GM18870 (cell line): ENCODE results near the gene KARS1.
A peak's percentile ranks its signal among the peaks of the same experiment; 100 is the strongest.

Experiments used
- ATAC-seq: cut with Tn5 transposase; IDR thresholded peaks from one replicate; pipeline ENCODE4 v1.9.1; 2021; ENCODE audit warnings: moderate library complexity; ENCODE audit not compliant: unreplicated experiment

KARS1 gene

DNA sequence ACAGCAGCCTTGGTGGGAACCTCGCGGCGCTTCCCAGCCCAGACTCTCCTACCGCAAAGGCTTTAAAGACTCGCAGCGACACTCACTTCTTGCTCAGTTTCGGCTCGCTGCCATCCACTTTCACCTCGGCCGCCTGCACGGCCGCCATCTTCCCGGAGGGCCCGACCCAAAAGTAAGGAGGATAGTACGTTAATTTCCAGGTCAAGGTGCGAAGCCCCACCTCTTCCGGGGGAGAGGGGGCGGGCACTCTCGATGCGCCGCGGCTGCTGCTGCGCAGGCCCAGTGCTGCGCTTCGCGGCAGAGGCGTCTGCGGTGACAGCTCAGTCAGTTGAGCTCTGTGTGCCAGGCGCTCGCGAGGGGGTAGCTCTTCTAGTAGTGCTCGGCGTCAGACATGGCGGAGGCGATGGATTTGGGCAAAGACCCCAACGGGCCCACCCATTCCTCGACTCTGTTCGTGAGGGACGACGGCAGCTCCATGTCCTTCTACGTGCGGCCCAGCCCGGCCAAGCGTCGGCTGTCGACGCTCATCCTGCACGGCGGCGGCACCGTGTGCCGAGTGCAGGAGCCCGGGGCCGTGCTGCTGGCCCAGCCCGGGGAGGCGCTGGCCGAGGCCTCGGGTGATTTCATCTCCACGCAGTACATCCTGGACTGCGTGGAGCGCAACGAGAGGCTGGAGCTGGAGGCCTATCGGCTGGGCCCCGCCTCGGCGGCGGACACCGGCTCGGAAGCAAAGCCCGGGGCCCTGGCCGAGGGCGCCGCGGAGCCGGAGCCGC is at the start of gene KARS1, which contains the start of gene TERF2IP:
TSS of gene KARS1 (minus strand) at position 174 of the 773 bp plus-strand sequence. CDS start at position 148, 26 bp downstream.
TSS of gene TERF2IP (plus strand) at position 282 of the 773 bp plus-strand sequence. CDS start at position 392, 110 bp downstream.
- ATAC-seq, result peak; percentile 85

DNA sequence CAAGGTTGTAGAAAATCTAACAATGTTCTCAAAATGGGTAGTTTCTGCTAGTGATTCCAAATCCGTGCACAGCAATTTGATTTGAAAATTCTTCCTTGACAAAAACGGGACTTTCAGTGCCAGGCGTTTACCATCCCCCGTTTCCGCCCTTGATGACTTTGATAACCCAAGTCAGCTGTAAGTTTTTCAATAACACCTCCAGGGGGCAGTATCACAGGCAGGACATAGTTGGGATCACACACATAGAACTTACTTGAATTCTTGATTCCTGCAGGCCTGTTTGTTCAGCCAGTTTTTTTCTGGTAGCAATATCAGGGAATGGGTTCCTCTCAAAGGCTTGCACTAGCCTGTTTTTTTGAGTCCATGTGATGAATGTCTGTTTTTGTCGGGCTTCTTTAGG is 48.2 kb upstream of the KARS1 start:
- ATAC-seq, result no peak

DNA sequence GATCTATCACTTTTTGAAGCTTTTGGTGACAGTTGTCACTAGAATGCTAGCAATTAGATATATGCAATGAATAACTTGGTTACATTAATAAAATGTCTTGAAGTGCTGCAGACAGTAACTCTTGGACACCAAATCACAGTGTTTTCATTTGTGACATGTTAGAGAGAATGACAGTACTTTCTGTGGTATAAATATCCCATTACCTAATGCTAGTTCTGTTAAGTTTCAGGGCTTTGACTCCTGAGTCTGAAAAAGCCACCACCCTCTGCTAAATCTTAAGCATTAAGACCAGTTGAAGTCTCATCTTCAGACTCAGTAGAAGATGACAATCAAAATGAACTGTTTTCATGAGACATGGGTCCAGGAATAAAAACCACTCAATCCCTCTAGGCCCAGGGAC is 39.9 kb upstream of the KARS1 start:
- ATAC-seq, result no peak

DNA sequence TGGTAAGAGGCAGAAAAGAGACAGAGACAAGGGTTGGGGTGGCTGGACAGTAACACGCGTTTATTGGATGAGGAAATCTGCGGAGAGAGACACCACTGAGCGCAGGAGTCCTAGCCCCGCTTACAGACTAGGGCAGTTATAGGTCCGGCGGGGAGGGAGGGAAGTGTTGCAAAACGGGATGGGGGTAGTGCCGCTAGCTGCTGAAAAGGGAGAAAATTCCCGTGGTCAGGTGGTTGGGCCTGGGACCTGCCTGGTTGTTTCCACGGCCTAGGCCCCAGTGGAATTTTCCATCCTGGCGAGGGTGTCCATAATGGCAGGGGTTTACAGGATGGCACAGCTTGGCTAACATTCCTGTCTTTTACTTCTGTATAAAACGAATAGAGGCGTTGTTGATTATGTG is 34.8 kb upstream of the KARS1 start:
- no peak for ATAC-seq

DNA sequence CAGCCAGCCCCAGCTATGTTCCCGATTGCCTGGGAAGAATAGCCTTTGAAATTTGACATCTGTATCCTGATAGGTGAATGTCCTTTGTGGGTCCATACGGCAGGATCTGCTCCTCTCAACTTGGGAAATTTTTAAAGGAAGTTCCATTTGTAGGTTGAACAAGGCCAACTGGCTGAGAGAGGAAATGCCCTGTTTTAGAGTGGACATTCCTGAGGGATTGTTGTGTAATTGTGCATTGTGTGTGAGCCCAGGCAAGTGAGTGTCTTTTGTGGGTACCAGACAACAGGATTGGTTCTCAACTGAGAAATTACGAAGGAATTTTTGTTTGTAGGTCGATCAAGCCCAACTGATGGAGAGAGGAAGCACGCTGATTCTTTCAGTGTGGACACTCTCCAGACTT is 31.9 kb upstream of the KARS1 start:
- ATAC-seq, result no peak

DNA sequence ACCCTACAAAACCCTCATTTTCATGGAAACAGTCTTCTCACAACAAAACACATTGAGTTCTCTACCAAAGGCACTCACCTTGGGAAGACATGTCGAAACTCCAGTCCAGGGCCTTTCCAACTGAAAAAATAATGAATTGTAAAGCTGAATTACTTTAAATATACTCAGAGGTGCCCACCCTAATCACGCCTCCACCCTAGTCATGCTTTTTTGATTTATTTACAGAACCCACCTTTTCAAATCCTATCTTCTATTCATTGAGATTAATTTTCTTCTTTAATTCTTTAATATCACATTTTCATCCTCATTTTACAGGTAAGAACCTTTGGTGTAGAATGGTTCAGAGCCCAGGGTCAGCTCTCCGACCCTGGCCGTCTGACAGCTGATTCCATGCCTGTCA is 29.4 kb upstream of the KARS1 start, which contains the start of gene CPHXL2:
TSS of gene CPHXL2 (minus strand) at position 101 of the 400 bp plus-strand sequence. CDS start at position 91, 10 bp downstream.
- no peak for ATAC-seq

DNA sequence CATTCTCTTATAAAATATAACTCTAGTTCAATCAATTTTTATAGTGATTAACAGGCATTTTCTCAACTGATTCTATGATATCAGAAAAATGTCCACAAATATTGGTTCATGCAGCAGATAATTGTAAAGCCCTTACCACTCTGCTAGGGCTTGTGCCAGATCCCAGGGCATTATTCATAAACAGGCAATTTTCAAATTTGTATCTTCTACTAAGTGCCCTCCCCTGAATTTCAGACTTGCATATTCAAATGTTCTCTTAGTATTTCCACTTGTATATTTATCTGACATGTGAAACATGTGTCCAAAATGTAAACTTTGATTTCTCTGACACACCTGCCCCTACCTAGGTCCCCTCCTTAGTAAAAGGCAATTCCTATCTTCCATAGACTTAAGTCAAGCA is 20.0 kb upstream of the KARS1 start:
- no peak for ATAC-seq

DNA sequence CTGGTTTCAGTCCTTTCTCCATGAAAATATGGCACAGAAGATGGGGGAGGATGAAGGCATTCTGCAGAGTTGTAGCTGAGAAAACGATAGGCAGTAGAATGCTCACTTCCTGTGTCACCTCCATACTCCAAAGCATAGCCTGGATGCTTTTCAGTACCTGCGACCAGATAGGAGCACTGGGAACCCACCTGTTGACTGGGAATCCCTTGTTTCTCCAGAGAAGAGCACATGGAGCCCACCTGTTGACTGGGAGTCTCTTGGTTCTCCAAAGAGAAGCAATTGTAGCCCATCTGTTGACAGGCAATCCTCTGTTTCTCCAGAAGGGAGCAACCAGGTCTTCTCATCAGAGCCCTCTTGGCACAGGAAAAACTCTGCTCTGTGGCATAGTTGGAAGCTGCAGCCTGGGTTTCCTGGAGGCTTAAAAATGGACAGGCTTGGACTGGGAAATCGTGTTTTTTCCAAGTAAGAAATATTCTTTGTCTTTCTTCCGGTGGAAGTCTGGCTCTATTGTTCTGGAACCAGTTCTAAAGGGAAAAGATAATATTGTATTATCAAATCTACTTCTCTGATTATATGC is 13.3 kb upstream of the KARS1 start:
- no peak for ATAC-seq

DNA sequence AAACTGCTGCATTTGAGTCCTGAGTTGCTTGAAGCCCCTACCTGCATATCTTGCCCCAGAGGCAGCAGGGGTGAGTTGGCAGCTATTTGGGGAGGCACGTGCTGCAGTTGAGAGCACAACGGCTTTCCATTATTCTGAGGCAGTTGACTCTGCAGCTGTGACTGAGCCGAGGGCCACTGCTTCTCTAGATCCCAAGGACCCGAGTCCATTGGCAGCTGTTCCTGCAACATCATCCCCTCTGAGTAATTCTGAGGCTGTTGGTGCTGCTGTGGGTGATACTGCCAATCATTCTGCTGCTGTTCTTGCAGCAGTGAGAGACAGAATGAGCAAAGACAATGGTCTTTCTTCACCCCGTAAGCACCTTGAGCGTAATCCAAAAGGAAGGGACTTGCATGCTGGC is 12.9 kb upstream of the KARS1 start:
- ATAC-seq, result no peak

DNA sequence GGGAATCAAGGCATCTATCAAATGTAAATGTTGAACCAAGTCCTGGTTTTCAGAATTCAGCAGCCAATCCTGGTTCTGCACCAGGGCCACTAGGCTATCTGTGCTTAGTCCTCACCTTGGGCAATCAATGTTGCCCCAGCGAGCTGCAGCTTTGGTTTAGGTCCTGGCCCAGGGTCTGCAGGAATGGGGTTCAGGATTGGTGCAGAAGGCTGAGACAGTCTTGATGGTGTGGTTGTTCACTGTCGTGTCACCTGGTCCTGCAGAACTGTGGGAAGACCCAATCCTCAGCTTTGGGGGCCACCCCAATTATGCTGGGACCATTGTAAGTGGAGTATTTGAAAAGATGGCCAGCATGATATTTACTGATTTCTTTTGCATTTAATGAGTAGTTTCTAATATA is 10.7 kb upstream of the KARS1 start:
- no peak for ATAC-seq

DNA sequence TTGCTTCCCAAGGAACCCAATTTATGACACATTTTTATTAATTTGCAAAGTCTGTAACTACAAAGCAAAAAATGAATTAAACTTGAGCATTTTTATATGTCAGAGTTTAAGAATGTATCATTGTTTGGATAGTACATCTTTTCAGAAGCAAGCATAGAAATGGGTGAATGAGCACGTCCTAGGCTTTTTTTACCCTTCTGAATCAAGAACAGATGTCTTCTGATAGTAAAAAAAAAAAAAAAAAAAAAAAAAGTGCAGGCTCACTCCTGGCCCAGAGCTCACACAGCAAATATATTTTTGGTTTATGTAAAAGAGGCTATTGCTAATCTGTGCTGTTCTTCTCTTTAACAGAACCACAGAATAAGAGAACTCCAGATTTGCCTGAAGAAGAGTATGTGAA is 6.5 kb upstream of the KARS1 start:
- no peak for ATAC-seq

DNA sequence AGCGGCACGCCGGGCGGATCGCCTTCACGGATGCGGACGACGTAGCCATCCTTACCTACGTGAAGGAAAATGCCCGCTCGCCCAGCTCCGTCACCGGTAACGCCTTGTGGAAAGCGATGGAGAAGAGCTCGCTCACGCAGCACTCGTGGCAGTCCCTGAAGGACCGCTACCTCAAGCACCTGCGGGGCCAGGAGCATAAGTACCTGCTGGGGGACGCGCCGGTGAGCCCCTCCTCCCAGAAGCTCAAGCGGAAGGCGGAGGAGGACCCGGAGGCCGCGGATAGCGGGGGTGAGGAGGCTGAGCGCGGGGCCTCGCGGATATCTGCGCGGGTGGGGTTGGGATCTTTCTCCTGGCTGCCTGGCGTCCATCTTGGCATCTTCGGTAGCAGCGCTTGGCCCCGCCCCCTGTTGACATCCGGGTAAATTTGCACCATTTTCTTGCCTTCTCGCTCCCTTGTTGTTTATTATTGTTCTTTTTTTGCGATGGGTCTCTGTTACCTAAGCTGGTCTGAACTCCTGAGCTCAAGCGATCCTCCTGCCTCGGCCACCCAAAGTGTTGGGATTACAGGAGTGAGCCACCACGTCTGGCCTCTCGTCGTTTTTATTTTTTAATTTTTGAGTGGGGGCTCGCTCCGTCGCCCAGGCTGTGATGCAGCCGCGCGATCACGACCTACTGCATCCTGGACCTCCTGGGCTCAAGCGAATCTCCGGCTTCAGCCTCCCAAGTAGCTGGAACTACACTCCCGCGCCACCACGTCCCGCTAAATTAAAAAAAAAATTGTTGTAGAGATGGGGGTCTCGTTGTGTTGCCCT is 1.0 kb upstream of the KARS1 start:
- ATAC-seq, result peak; percentile 16

DNA sequence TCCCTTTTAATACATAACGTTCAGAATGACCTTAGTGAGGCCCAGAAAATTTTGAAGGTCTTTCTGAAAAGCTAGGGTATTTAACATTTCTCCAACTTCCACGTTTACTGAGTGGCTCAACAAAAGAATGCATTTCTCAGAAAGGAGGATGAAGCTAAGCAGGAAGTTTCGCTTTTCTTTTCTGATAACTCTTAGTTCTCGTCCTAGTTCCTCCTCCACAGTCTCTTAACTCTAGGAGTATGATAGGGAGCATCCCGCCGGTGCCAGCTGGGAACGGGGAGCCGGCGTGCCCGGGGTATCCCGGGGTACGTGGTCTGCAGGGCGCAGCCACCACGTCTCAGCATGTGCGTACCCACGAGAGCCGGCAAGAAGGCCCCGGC is 363 bp downstream of the KARS1 start:
- ATAC-seq, result peak; percentile 24

DNA sequence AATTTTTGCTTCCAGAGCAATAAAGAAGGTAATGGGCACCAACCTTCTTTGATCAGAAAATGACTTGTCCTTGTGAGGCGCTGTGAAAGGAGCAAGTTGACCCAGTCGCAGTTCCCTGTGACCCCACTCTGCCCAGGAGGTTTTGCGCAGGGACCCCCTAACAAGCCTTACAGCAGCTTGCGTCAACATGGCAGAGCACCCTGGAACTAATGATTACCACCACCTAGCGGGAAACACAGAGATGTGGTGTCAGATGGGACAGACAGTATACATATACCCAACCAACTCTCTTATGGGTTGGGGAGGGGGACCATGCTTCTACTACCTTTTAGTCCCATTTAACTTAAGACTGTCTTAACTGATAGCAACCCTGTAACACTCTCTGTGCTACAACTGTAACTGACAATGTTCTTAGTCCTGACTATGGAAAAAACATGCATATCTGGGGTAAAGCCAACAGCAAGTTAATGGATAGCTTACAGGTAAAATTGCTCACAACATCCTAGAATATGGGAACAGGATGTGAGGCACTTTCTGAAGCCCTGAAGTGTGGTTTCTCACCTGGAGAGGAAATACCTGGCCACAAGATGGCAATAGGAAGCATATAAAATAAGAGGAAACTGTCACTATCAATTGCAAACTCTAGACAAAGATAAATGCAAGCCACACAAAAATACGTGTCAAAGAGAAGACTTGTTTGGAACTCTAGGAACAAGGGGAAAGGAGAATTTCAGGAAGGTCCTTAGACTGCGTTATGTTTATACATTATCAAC is 3.0 kb downstream of the KARS1 start:
- no peak for ATAC-seq

DNA sequence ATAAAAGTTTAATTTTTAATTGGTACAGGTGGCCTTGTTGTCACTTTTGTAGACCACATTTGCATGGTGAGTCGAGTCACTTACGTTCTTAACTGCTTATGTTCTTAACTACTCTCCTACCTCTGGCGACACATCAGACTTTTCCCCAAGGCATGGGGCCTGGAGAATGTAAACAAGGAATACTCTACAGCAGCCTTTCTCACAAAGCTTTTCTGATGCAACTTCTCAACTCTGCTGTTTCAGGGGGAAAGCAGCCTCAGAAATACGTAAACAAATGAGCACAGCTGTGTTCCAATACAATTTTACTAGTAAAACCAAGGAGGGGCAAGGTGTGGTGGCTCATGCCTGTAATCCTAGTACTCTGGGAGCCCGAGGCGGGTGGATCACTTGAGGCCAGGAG is 6.9 kb downstream of the KARS1 start:
- ATAC-seq, result no peak

DNA sequence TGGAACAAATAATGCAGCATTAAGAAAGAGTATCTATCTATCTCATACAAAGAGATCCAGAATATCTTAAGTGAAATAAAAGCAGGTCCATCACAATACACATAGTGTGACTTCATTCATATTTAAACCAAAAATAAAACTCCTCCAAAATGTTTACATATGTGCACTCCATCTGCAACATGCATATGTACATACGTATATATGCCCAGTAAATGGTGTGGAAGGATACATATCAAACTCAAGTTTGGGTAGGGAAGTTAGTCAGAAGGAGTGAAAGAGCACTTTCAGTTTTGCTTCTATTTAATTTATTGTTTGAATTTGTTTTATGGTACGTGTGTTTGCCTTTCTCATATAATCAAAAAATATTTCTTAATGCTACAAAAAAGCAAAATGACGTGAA is 12.4 kb downstream of the KARS1 start:
- no peak for ATAC-seq

DNA sequence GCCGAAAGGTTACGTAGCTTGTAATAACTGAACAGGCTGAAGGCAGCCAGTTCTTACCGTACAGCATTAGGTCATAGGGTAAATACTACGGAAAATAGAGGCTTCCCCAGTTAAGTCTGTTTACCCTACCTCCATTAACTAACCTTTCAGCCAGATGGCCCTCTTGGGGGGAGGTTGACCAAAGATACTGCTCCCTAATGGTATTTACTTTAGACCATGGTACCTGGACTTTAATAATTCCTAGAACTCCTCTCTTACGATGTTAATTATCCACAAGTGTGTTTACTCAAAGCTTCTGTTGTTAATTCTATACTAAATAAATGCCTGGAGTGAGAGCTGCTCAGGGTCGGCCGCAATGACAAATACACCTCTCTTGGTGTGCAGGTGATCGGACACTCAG is 14.6 kb downstream of the KARS1 start:
- no peak for ATAC-seq

DNA sequence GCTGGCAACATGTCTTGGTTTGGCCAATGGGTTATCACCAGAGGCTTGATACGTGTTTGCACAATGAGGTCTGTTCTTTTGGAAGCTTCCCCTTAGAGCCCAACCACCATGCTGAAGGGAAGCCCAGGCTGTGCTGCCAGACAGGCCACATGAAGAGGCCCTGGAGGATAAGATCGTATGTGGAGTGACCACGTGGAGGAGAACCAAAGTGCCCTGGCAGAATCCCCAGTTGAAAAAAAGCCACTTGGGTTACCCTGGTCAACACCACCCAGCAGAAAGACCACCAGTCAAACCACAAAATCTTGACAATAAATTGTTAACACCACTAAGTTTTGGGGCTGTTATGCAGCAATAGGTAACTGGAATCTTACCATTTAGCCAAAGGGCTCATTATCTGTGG is 17.4 kb downstream of the KARS1 start:
- no peak for ATAC-seq

DNA sequence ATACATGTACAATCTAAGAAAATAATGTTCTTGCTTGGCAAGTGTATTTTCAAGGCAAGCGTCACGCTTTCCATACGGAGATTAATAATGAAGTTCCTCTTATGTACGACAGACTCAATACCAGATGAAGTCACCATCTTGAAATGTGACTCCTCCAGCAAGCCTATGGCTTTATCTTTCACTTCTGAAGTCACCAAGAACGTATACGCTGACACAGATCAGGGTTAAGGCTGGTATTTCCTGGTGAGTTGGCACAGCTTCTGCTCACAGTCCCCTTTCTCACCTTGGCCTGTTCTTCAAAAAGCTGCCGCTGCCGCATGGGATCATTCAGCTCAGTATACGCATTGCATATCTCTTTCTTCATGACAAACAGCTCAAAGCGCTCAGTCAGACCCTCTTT is 18.3 kb downstream of the KARS1 start:
- no peak for ATAC-seq

DNA sequence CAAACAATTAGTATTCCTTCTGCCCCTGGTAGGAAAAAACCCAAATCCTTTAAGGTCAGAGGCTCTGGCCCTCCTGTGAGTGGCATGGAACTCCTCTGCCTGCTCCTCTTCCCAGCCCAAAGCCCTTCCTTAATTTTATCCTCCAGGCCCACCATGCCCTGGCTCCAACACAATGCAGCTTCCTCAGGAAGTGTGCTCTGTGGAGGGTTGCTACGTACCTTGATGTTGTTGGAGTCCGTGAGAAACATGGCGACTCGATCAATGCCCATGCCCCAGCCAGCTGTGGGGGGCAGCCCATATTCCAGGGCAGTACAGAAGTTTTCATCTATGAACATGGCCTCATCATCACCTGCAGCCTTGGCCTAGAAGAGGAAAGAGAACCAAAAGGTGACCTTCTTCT is 19.1 kb downstream of the KARS1 start:
- ATAC-seq, result no peak

DNA sequence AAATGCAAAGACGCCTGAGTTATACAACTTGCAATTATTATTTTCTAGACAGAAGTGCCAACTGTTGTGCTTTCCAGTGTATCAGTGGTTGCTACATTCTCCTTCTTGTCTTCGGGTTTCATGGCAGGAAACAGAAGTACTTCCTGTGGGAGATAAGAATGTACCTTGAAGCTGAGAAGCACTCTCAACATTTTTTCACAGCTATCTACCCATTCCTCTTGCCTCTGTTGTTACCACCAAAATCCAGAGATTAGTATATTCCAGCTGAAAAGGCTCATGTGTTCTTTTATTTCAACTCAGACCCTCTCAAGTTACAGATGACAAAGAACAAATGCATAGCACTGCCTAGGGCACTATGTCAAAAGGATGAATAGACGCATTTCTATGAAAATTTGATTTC is 19.6 kb downstream of the KARS1 start:
- no peak for ATAC-seq
